SK-N-SH (cell line): ENCODE measurements around the gene ITGB5. TPM values are rescaled to one million over a fixed set of nuclear protein-coding genes. Genes with fewer than 3 reads are reported as not detected.
A peak's percentile ranks its signal among the peaks of the same experiment; 100 is the strongest.

Experiments used
- CTCF ChIA-PET: fragments of 300-600, 350-600 bp; formaldehyde crosslinking; extraction: SDS; loops from one replicate; lab custom pipeline; 2021; lab: Yijun Ruan, JAX
- POLR2A ChIA-PET: fragments of 350-600 bp; sonication (Branson Sonifier 250); formaldehyde crosslinking; extraction: SDS; loops from one replicate; lab custom pipeline; 2020; ENCODE audit warnings: antibody characterized with exemption, inconsistent platforms; lab: Yijun Ruan, JAX
- DNase-seq: peaks from one replicate; pipeline ENCODE4 v3.0.0; 2012
- H2AFZ ChIP-seq: fragments of 200-600 bp; sonication (generic); 2 replicates; pipeline ENCODE4 v1.8.1; 2016; ENCODE audit warnings: antibody characterized with exemption, mild to moderate bottlenecking, low read depth
- H3F3A ChIP-seq: fragments of 200-600 bp; sonication (generic); replicated peaks from 2 replicates; pipeline ENCODE3; 2016; ENCODE audit warnings: antibody characterized with exemption, mild to moderate bottlenecking; ENCODE audit not compliant: insufficient read depth
- H3K27ac ChIP-seq, 2 experiments: fragments of 200-500 bp in 1 of 2; fragments of 200-600 bp in 1 of 2; sonication (Bioruptor generic) in 1 of 2; sonication (generic), shearing (Covaris generic) in 1 of 2; 2 replicates each; pipeline versions ENCODE4 v1.5.1 to v1.6.1; 2014 to 2016; ENCODE audit warnings: low read depth in 2 of 2, inconsistent platforms in 1 of 2, low read length in 1 of 2, mild to moderate bottlenecking in 1 of 2, mixed read lengths in 1 of 2
- H3K27me3 ChIP-seq: fragments of 200-600 bp; sonication (generic), shearing (Covaris generic); 2 replicates; pipeline ENCODE4 v1.6.1; 2016; ENCODE audit warnings: mixed run types; ENCODE audit not compliant: insufficient read depth
- H3K36me3 ChIP-seq, 2 experiments: fragments of 200-500 bp in 1 of 2; fragments of 200-600 bp in 1 of 2; sonication (Bioruptor generic) in 1 of 2; sonication (generic) in 1 of 2; replicated peaks in 1 of 2; 2 replicates each; pipeline versions ENCODE3 to v1.5.1; 2014 to 2016; ENCODE audit warnings: low read length in 1 of 2, mild to moderate bottlenecking in 1 of 2; ENCODE audit not compliant: insufficient read depth in 2 of 2, control insufficient read depth in 1 of 2
- H3K4me1 ChIP-seq, 2 experiments: fragments of 200-500 bp in 1 of 2; fragments of 200-600 bp in 1 of 2; sonication (Bioruptor generic) in 1 of 2; sonication (generic), shearing (Covaris generic) in 1 of 2; 2 replicates each; pipeline versions ENCODE4 v1.5.1 to v1.6.1; 2014 to 2016; ENCODE audit warnings: low read depth in 1 of 2, low read length in 1 of 2, mixed run types in 1 of 2; ENCODE audit not compliant: insufficient read depth in 2 of 2, control insufficient read depth in 1 of 2
- H3K4me2 ChIP-seq: fragments of 200-600 bp; sonication (generic), shearing (Covaris generic); 2 replicates; pipeline ENCODE4 v1.6.1; 2017; ENCODE audit warnings: mixed run types
- H3K4me3 ChIP-seq, 2 experiments: fragments of 200-500 bp in 1 of 2; fragments of 200-600 bp in 1 of 2; sonication (Bioruptor generic) in 1 of 2; sonication (generic), shearing (Covaris generic) in 1 of 2; 2 replicates each; pipeline versions ENCODE4 v1.5.1 to v1.8.1; 2014 to 2016; ENCODE audit warnings: low read depth in 2 of 2, inconsistent platforms in 1 of 2, low read length in 1 of 2, mild to moderate bottlenecking in 1 of 2, mixed read lengths in 1 of 2, moderate library complexity in 1 of 2
- H3K79me2 ChIP-seq: fragments of 200-600 bp; sonication (generic); 2 replicates; pipeline ENCODE4 v1.8.1; 2017; ENCODE audit warnings: mild to moderate bottlenecking; ENCODE audit not compliant: insufficient read depth
- H3K9ac ChIP-seq: fragments of 200-600 bp; sonication (generic); 2 replicates; pipeline ENCODE4 v1.6.1; 2017; ENCODE audit warnings: mixed run types
- H3K9me2 ChIP-seq: fragments of 200-600 bp; sonication (generic); 2 replicates; pipeline ENCODE4 v1.6.1; 2017; ENCODE audit warnings: mixed run types
- H3K9me3 ChIP-seq: fragments of 200-600 bp; sonication (generic); 2 replicates; pipeline ENCODE4 v1.6.1; 2017; ENCODE audit warnings: mixed run types, mild to moderate bottlenecking, moderate library complexity
- H4K20me1 ChIP-seq: fragments of 200-600 bp; sonication (generic); 2 replicates; pipeline ENCODE4 v1.6.1; 2017; ENCODE audit warnings: mild to moderate bottlenecking, mixed run types; ENCODE audit not compliant: insufficient read depth
- CHD2 ChIP-seq: fragments of 150-350 bp; IDR thresholded peaks from 2 replicates; pipeline ENCODE4 v1.6.1; 2018; ENCODE audit warnings: low read length; ENCODE audit not compliant: partially characterized antibody
- ELF1 ChIP-seq: IDR thresholded peaks from 2 replicates; pipeline ENCODE4 v1.4.0; 2012
- FOSL2 ChIP-seq: IDR thresholded peaks from 2 replicates; pipeline ENCODE4 v1.4.0; 2012; ENCODE audit warnings: low read depth, mild to moderate bottlenecking, moderate library complexity, borderline replicate concordance
- FOXJ3 ChIP-seq: sonication (generic); formaldehyde crosslinking; IDR thresholded peaks from 2 replicates; pipeline ENCODE4 v1.5.1; 2020; ENCODE audit warnings: mild to moderate bottlenecking, missing genetic modification reagents
- JUND ChIP-seq: IDR thresholded peaks from 2 replicates; pipeline ENCODE4 v1.4.0; 2012
- MAX ChIP-seq: IDR thresholded peaks from 2 replicates; pipeline ENCODE4 v1.4.0; 2012; ENCODE audit warnings: low read depth
- MEF2A ChIP-seq: IDR thresholded peaks from 2 replicates; pipeline ENCODE4 v1.4.0; 2012; ENCODE audit warnings: low read depth, borderline replicate concordance
- PBX3 ChIP-seq: IDR thresholded peaks from 2 replicates; pipeline ENCODE4; 2012
- POLR2AphosphoS5 ChIP-seq: IDR thresholded peaks from 2 replicates; pipeline ENCODE4 v1.6.1; 2012; ENCODE audit warnings: low read depth, low read length
- RAD21 ChIP-seq: IDR thresholded peaks from 2 replicates; pipeline ENCODE4 v1.6.1; 2012; ENCODE audit warnings: mild to moderate bottlenecking, low read length
- RCOR1 ChIP-seq: fragments of 150-350 bp; IDR thresholded peaks from 2 replicates; pipeline ENCODE4 v1.6.1; 2017; ENCODE audit warnings: antibody characterized with exemption, low read length
- TAF1 ChIP-seq: IDR thresholded peaks from 2 replicates; pipeline ENCODE4 v1.6.1; 2012; ENCODE audit warnings: low read depth, mild to moderate bottlenecking, low read length, moderate library complexity, borderline replicate concordance
- TEAD4 ChIP-seq: IDR thresholded peaks from 2 replicates; pipeline ENCODE4 v1.4.0; 2012; ENCODE audit warnings: mild to moderate bottlenecking, borderline replicate concordance; ENCODE audit not compliant: insufficient read depth
- USF1 ChIP-seq: IDR thresholded peaks from 2 replicates; pipeline ENCODE4 v1.4.0; 2012; ENCODE audit warnings: low read depth, borderline replicate concordance
- ZBTB33 ChIP-seq: IDR thresholded peaks from 2 replicates; pipeline ENCODE4 v1.4.0; 2012; ENCODE audit warnings: low read depth, borderline replicate concordance
- WGBS: methylation state at CpG from one replicate; pipeline ENCODE4 v1.1.6; 2017; ENCODE audit warnings: low lambda C conversion rate; 5-methylcytosine and 5-hydroxymethylcytosine counted together
- polyA plus RNA-seq, 3 experiments: library from polyadenylated mRNA; depleted of rRNA; stranded (reverse); fragments of >200 nt; gene quantifications; 2 replicates each; pipeline ENCODE4 v1.2.3, GENCODE V29; 2012

The ITGB5 gene
- polyA plus RNA-seq, 1 of the 3 experiments (the other 2 are of a cell fraction) = 481 TPM

- Histone ChIP-seq H3K27ac (peak overlapping the region; percentile 59 to 67), H3K9ac (no peak overlapping the region), H3K9me3 (no peaks in the 10 kb centered on the region), H3K36me3 (peaks cover 3 to 14% of the 10 kb centered on the region in 2 experiments), H3K4me1 (peaks cover 37 to 50% of the 10 kb centered on the region in 2 experiments), H3K79me2 (peaks cover 67% of the 10 kb centered on the region), H3K9me2 (no peaks in the 10 kb centered on the region), H3K4me3 (no peak overlapping the region), H3K27me3 (no peaks in the 10 kb centered on the region), H2AFZ (no peak overlapping the region), H3F3A (peaks cover 30% of the 10 kb centered on the region), H4K20me1 (no peaks in the 10 kb centered on the region), H3K4me2 (peak overlapping the region; percentile 84)
- WGBS = 84% methylated on average over 7 of the region's 7 CpGs
- DNase-seq = no peak
- CTCF ChIA-PET = interaction anchor here (0.8 to 1.3 kb wide), 3 partner anchors 12 to 112 kb away, joined by 3 read pairs; no protein-coding TSS in a partner anchor
- POLR2A ChIA-PET = interaction anchor here (1.0 kb wide), 1 partner anchor 21 kb away, joined by 3 read pairs; no protein-coding TSS in a partner anchor
- TF ChIP-seq FOSL2 (peak; percentile 26; the same call in 1 of the 2 replicates), PBX3 (no peak), RCOR1 (no peak), JUND (0 out of 2 replicates have a peak, but pooled peaks have one; percentile 12)
These were observed 3.2 kb downstream of the ITGB5 start for GRCh38 chr3:124883766-124884473.

- 87% methylated on average over 13 of the region's 13 CpGs for whole genome bisulfite sequencing
- Histone ChIP-seq H3F3A (peaks cover 29% of the 10 kb centered on the region), H3K4me1 (peaks cover 37 to 55% of the 10 kb centered on the region in 2 experiments), H3K27ac (peak overlapping the region; percentile 59 to 67; a peak in 3 of 4 replicates), H3K27me3 (no peaks in the 10 kb centered on the region), H3K4me2 (peak overlapping the region; percentile 84), H3K9ac (no peak overlapping the region), H4K20me1 (no peaks in the 10 kb centered on the region; the same call in 1 of the 2 replicates), H3K9me2 (no peaks in the 10 kb centered on the region), H3K4me3 (no peak overlapping the region; a peak in 1 of 4 replicates), H2AFZ (no peak overlapping the region), H3K9me3 (no peaks in the 10 kb centered on the region), H3K36me3 (peaks cover 3 to 14% of the 10 kb centered on the region in 2 experiments), H3K79me2 (peaks cover 70% of the 10 kb centered on the region)
- POLR2A ChIA-PET = interaction anchor here (0.5 to 1.0 kb wide), 2 partner anchors 21 to 97 kb away, joined by 3 read pairs; no protein-coding TSS in a partner anchor
- no peak for DNase-seq
- CTCF ChIA-PET = interaction anchor here (0.8 to 1.8 kb wide), 5 partner anchors 11 to 111 kb away, joined by 3 to 6 read pairs (median 3); no protein-coding TSS in a partner anchor
- no peak for TF ChIP-seq MAX
- TF ChIP-seq RAD21 = no peak
- TF ChIP-seq TAF1 = no peak
- TF ChIP-seq TEAD4 = no peak
- TF ChIP-seq FOXJ3 (CRISPR knock-in tag) = no peak
- TF ChIP-seq ZBTB33 = no peak
- no peak for TF ChIP-seq POLR2AphosphoS5
- TF ChIP-seq PBX3 = no peak
- no peak for TF ChIP-seq MEF2A
- TF ChIP-seq ELF1 = no peak
- TF ChIP-seq CHD2 = no peak
- TF ChIP-seq USF1 = no peak
These were observed 4.1 kb downstream of the ITGB5 start for GRCh38 chr3:124882816-124883747.
